Mammary epithelial cell (primary cell): ENCODE results near the gene OMP.

ENCODE experiments used
- EZH2 ChIP-seq: IDR thresholded peaks from 2 replicates; pipeline ENCODE4 v1.6.1; 2012; ENCODE audit warnings: low read length, inconsistent platforms, borderline replicate concordance
- TF ChIP-seq, protein P1 (sequence below), 2 donors: IDR thresholded peaks in 1 of 2; conservative IDR thresholded peaks in 1 of 2; 2 replicates each; pipeline ENCODE4 v1.5.1; 2011 to 2012; ENCODE audit warnings: inconsistent platforms in 2 of 2, low read length in 2 of 2, mild to moderate bottlenecking in 2 of 2, control low read depth in 1 of 2, low read depth in 1 of 2; ENCODE audit not compliant: insufficient read depth in 1 of 2; ENCODE audit errors: extremely low read depth in 1 of 2

DNA sequence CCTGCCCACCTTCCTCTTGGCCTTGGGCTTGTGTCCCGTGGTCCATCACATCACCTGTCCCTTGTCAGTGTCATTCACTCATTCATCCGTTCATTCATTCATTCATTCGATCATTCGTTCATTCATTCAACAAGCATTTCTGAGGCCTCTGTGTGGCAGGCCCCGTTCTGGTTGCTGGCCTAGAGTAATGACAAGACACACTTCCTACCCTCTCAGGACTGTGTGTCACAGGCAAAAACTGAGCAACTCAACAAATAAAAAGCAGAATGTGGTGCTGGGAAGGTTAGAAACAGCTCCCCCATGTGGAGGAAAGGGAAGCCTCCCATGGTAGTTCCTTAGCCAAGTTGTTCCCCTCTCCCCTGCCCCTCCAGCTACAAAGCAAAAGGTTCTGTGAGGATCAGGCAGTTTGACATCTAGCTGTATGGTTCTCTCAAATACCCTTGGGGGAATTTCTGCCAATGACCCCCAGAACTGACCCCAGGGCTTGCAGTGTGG is 1.6 kb upstream of the OMP start:
- TF ChIP-seq, protein P1, sequence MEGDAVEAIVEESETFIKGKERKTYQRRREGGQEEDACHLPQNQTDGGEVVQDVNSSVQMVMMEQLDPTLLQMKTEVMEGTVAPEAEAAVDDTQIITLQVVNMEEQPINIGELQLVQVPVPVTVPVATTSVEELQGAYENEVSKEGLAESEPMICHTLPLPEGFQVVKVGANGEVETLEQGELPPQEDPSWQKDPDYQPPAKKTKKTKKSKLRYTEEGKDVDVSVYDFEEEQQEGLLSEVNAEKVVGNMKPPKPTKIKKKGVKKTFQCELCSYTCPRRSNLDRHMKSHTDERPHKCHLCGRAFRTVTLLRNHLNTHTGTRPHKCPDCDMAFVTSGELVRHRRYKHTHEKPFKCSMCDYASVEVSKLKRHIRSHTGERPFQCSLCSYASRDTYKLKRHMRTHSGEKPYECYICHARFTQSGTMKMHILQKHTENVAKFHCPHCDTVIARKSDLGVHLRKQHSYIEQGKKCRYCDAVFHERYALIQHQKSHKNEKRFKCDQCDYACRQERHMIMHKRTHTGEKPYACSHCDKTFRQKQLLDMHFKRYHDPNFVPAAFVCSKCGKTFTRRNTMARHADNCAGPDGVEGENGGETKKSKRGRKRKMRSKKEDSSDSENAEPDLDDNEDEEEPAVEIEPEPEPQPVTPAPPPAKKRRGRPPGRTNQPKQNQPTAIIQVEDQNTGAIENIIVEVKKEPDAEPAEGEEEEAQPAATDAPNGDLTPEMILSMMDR (conservative IDR thresholded peaks at IDR 0.05 in 1 of 2, IDR thresholded peaks at IDR 0.05 in 1 of 2; ENCODE audit: extremely low read depth in 1 of 2, insufficient read depth in 1 of 2, low read depth in 1 of 2, low read length in 2 of 2), result peak; percentile 57 to 58
- no peak for TF ChIP-seq EZH2
